Adipose tissue (tissue), 3 donors: ENCODE data around the gene COL23A1. TPM values are rescaled to one million over a fixed set of nuclear protein-coding genes. Genes with fewer than 3 reads are reported as not detected.

Experiments
- H3K27ac ChIP-seq: one replicate; pipeline ENCODE4 v1.5.1; 2013; ENCODE audit warnings: low read depth, low read length
- WGBS, 3 donors: extraction: QIAGEN DNeasy Blood & Tissue Kit; methylation state at CpG; one replicate each; pipeline ENCODE4 v1.1.7; 2013; 5-methylcytosine and 5-hydroxymethylcytosine counted together
- polyA plus RNA-seq, 3 donors: library from polyadenylated mRNA; stranded (reverse); fragments of 200-250 nt; gene quantifications; one replicate each; pipeline ENCODE4 v1.2.3, GENCODE V29; 2013
- donor health status: healthy with polysubstance abuse.
- donor health status: Bipolar disorder and iron deficiency.
- donor health status: healthy.

The COL23A1 gene
- polyA plus RNA-seq, 3 donors, result 0.07 to 0.85 (median 0.45) TPM

GRCh38 chr5:178222292-178222691 lies 367.9 kb downstream of the COL23A1 start:
- H3K27ac ChIP-seq, result no peak overlapping the region
- WGBS, 3 donors, result 94 to 97% (median 97%) methylated on average over 15 of the region's 15 CpGs

- no peak overlapping the region for H3K27ac ChIP-seq
- WGBS, 3 donors, result 74 to 79% (median 77%) methylated on average over 5 of the region's 5 CpGs
Measured at GRCh38 chr5:178221853-178222252, 368.3 kb downstream of the COL23A1 start.

- H3K27ac ChIP-seq, result no peak overlapping the region
- WGBS, 3 donors, result 57 to 87% (median 58%) methylated on average over 3 of the region's 3 CpGs
Measured at GRCh38 chr5:178221282-178221681, 368.9 kb downstream of the COL23A1 start.

GRCh38 chr5:178218827-178219226 lies 371.4 kb downstream of the COL23A1 start:
- no peak overlapping the region for H3K27ac ChIP-seq
- WGBS, 3 donors, result 86 to 87% (median 87%) methylated on average over 3 of the region's 3 CpGs

- no peak overlapping the region for H3K27ac ChIP-seq
- 79 to 90% (median 83%) methylated on average over 5 of the region's 5 CpGs for WGBS, 3 donors
Measured at GRCh38 chr5:178218237-178218776, 371.9 kb downstream of the COL23A1 start.

- 85 to 96% (median 86%) methylated on average over 3 of the region's 3 CpGs for WGBS, 3 donors
- no peak overlapping the region for H3K27ac ChIP-seq
Measured at GRCh38 chr5:178216779-178217178, 373.4 kb downstream of the COL23A1 start.

GRCh38 chr5:178216088-178216534 lies 374.1 kb downstream of the COL23A1 start:
- H3K27ac ChIP-seq, result no peak overlapping the region
- 57 to 93% (median 65%) methylated on average over 5 of the region's 5 CpGs for WGBS, 3 donors

GRCh38 chr5:178215280-178216002 lies 374.8 kb downstream of the COL23A1 start:
- H3K27ac ChIP-seq, result peak overlapping the region; percentile 26
- WGBS, 3 donors, result 71 to 87% (median 71%) methylated on average over 13 of the region's 13 CpGs

GRCh38 chr5:178214160-178214803 lies 375.9 kb downstream of the COL23A1 start:
- 91 to 96% (median 93%) methylated on average over 6 of the region's 6 CpGs for WGBS, 3 donors
- no peak overlapping the region for H3K27ac ChIP-seq

- no peak overlapping the region for H3K27ac ChIP-seq
- 59 to 80% (median 69%) methylated on average over 8 of the region's 8 CpGs for WGBS, 3 donors
Measured at GRCh38 chr5:178213748-178214151, 376.4 kb downstream of the COL23A1 start.

GRCh38 chr5:178213003-178213461 lies 377.2 kb downstream of the COL23A1 start:
- no peak overlapping the region for H3K27ac ChIP-seq
- 60 to 69% (median 67%) methylated on average over 4 of the region's 4 CpGs for WGBS, 3 donors

GRCh38 chr5:178212241-178213002 lies 377.8 kb downstream of the COL23A1 start:
- 91 to 94% (median 92%) methylated on average over 3 of the region's 3 CpGs for WGBS, 3 donors
- no peak overlapping the region for H3K27ac ChIP-seq

- WGBS, 3 donors, result 70 to 74% (median 71%) methylated on average over 8 of the region's 8 CpGs
- no peak overlapping the region for H3K27ac ChIP-seq
Measured at GRCh38 chr5:178211095-178212048, 378.8 kb downstream of the COL23A1 start.

- 87 to 94% (median 88%) methylated on average over 5 of the region's 5 CpGs for WGBS, 3 donors
- no peak overlapping the region for H3K27ac ChIP-seq
Measured at GRCh38 chr5:178210686-178211085, 379.5 kb downstream of the COL23A1 start.

- no peak overlapping the region for H3K27ac ChIP-seq
- WGBS, 3 donors, result 89 to 93% (median 92%) methylated on average over 18 of the region's 18 CpGs
Measured at GRCh38 chr5:178210073-178210535, 380.1 kb downstream of the COL23A1 start.

GRCh38 chr5:178209334-178210072 lies 380.7 kb downstream of the COL23A1 start:
- WGBS, 3 donors, result 85 to 90% (median 85%) methylated on average over 8 of the region's 8 CpGs
- H3K27ac ChIP-seq, result no peak overlapping the region
